Stimulated activated naive CD8-positive, alpha-beta T cell treated with anti-CD3 and anti-CD28 coated beads, Interleukin-15, amount 100 ng/mL, for 72 hours (primary cell): ENCODE data around the gene CDKAL1.

Experiments used
- ATAC-seq: fragments of 150-1000 bp; cut with Tn5 transposase; 2 replicates; pipeline ENCODE4 v1.10.0; 2021; ENCODE audit warnings: mild to moderate bottlenecking, moderate library complexity
- DNase-seq, 2 donors: peaks; one replicate each; pipeline ENCODE4 v3.0.0; 2021 to 2022
- H3K27ac Mint-ChIP-seq, 2 donors: one replicate each; pipeline ENCODE4 v1.8.0; 2022; ENCODE audit warnings: mild to moderate bottlenecking in 2 of 2, mixed read lengths in 2 of 2, moderate library complexity in 2 of 2
- H3K27me3 Mint-ChIP-seq: one replicate; pipeline ENCODE4 v1.8.0; 2022; ENCODE audit warnings: mixed read lengths
- H3K4me1 Mint-ChIP-seq: one replicate; pipeline ENCODE4 v1.8.0; 2022; ENCODE audit warnings: mild to moderate bottlenecking, mixed read lengths
- H3K4me3 Mint-ChIP-seq, 2 donors: one replicate each; pipeline ENCODE4 v1.8.0; 2022; ENCODE audit warnings: mild to moderate bottlenecking in 2 of 2, mixed read lengths in 2 of 2, moderate library complexity in 1 of 2
- H3K9me3 Mint-ChIP-seq, 2 donors: one replicate each; pipeline ENCODE4 v1.8.0; 2022; ENCODE audit warnings: mixed read lengths in 2 of 2

CDKAL1 gene

GRCh38 chr6:20949138-20949537 lies 414.9 kb downstream of the CDKAL1 start:
- peaks cover 1 to 2% of the 10 kb centered on the region in 2 donors for H3K9me3 Mint-ChIP-seq
- H3K4me1 Mint-ChIP-seq: no peaks in the 10 kb centered on the region
- ATAC-seq (no peak), DNase-seq (no peak)
- no peaks in the 10 kb centered on the region for H3K27me3 Mint-ChIP-seq
- H3K4me3 Mint-ChIP-seq: no peak overlapping the region
- H3K27ac Mint-ChIP-seq: no peak overlapping the region

GRCh38 chr6:20952699-20953474 lies 418.6 kb downstream of the CDKAL1 start:
- H3K27ac Mint-ChIP-seq: no peak overlapping the region
- DNase-seq (no peak), ATAC-seq (no peak)
- H3K4me1 Mint-ChIP-seq: no peaks in the 10 kb centered on the region
- H3K9me3 Mint-ChIP-seq: no peaks in the 10 kb centered on the region
- H3K4me3 Mint-ChIP-seq: no peak overlapping the region
- no peaks in the 10 kb centered on the region for H3K27me3 Mint-ChIP-seq

- no peaks in the 10 kb centered on the region for H3K27me3 Mint-ChIP-seq
Observed at GRCh38 chr6:20954315-20954714, 420.1 kb downstream of the CDKAL1 start.

GRCh38 chr6:20955131-20955530 lies 420.9 kb downstream of the CDKAL1 start:
- DNase-seq (no peak), ATAC-seq (no peak)
- Mint-ChIP-seq H3K27ac (no peak overlapping the region), H3K27me3 (no peaks in the 10 kb centered on the region), H3K4me1 (no peaks in the 10 kb centered on the region), H3K4me3 (no peak overlapping the region), H3K9me3 (no peaks in the 10 kb centered on the region)

More at GRCh38 chr6:20954315-20954714, 420.1 kb downstream of the CDKAL1 start:
- no peaks in the 10 kb centered on the region for H3K9me3 Mint-ChIP-seq
- ATAC-seq (no peak), DNase-seq (no peak)
- no peak overlapping the region for H3K27ac Mint-ChIP-seq
- no peaks in the 10 kb centered on the region for H3K4me1 Mint-ChIP-seq
- no peak overlapping the region for H3K4me3 Mint-ChIP-seq

GRCh38 chr6:20955751-20956150 lies 421.5 kb downstream of the CDKAL1 start:
- Mint-ChIP-seq H3K4me1 (no peaks in the 10 kb centered on the region), H3K27ac (no peak overlapping the region), H3K27me3 (no peaks in the 10 kb centered on the region), H3K4me3 (no peak overlapping the region), H3K9me3 (no peaks in the 10 kb centered on the region)
- DNase-seq (no peak), ATAC-seq (no peak)

- Mint-ChIP-seq H3K4me3 (no peak overlapping the region), H3K27ac (no peak overlapping the region), H3K9me3 (no peaks in the 10 kb centered on the region), H3K4me1 (no peaks in the 10 kb centered on the region), H3K27me3 (no peaks in the 10 kb centered on the region)
- ATAC-seq (no peak), DNase-seq (no peak)
Observed at GRCh38 chr6:20960067-20960466, 425.8 kb downstream of the CDKAL1 start.

- Mint-ChIP-seq H3K27ac (no peak overlapping the region), H3K9me3 (peaks cover 0 to 14% of the 10 kb centered on the region in 2 donors), H3K4me3 (no peak overlapping the region), H3K27me3 (no peaks in the 10 kb centered on the region), H3K4me1 (no peaks in the 10 kb centered on the region)
- no peak for DNase-seq
- ATAC-seq: no peak
Observed at GRCh38 chr6:20965276-20965675, 431.0 kb downstream of the CDKAL1 start.

DNA sequence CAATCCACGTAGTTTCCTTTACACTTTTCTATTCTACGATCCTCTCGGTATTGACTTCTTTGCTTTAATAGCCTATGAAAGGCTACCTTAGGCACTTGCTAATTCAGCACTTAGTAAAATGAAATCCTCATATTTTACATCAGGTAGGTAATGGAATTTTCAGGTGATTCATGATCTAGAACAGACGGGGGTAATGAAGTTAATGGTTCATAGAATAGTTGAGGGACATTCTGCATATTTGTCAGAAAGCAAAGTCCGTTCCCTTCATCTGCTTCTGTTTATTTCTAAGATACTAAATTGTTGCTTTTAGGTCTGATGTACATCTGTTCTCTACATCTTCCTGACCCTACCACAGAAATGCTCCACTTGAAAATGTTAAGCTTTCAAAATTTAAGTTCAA lies 431.7 kb downstream of the CDKAL1 start:
- ATAC-seq (no peak), DNase-seq (no peak)
- no peak overlapping the region for H3K4me3 Mint-ChIP-seq
- no peaks in the 10 kb centered on the region for H3K27me3 Mint-ChIP-seq
- no peaks in the 10 kb centered on the region for H3K4me1 Mint-ChIP-seq
- H3K9me3 Mint-ChIP-seq: peaks cover 0 to 14% of the 10 kb centered on the region in 2 donors
- no peak overlapping the region for H3K27ac Mint-ChIP-seq

DNA sequence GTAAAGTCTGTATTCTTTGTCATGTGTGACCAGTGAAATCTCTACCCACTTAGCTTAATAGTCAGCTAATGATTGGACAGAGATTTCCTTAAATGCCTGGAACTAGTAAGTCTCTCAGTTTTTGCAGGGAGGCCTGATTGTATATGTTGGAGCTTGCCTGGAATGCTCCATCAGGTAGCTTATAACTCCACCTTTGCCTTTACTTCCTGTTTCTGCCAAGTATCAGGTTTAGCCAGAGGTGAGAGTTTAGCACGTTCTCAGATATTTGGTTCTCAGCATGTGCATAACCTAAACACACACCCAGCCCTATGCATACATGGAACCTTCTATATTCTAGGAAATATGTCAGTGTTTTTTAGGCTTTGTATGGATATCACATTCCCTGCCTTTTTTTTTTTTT lies 435.3 kb downstream of the CDKAL1 start:
- Mint-ChIP-seq H3K27ac (no peak overlapping the region), H3K4me1 (no peaks in the 10 kb centered on the region), H3K9me3 (peaks cover 0 to 14% of the 10 kb centered on the region in 2 donors), H3K27me3 (no peaks in the 10 kb centered on the region), H3K4me3 (no peak overlapping the region)
- no peak for ATAC-seq
- no peak for DNase-seq

- H3K27ac Mint-ChIP-seq: no peak overlapping the region
- H3K4me3 Mint-ChIP-seq: no peak overlapping the region
- H3K27me3 Mint-ChIP-seq: no peaks in the 10 kb centered on the region
- peaks cover 8 to 9% of the 10 kb centered on the region in 2 donors for H3K9me3 Mint-ChIP-seq
- ATAC-seq (no peak), DNase-seq (no peak)
- H3K4me1 Mint-ChIP-seq: no peaks in the 10 kb centered on the region
Observed at GRCh38 chr6:20976391-20976918, 442.2 kb downstream of the CDKAL1 start.

DNA sequence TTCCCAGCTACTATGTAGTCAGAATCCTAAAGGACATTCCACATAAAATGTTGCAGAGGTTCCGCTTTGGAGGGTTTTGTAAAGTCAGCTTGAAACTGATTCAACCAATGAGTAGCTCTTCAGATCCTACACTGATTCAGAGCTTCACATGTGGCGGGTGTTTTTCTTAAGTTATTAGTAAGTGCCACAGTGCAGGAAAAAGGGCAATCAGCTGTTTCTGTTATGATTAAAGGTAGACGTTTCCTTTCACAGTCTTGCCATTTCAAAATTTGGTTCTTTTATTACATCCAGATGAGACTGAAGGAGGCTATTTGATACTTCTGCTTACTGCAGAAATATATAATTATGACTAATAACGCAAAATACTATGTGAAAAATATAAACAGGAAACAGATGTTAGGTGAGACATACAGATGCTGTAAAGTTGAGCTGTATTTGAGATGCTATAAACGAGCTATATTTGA lies 443.9 kb downstream of the CDKAL1 start:
- ATAC-seq: peak; percentile 45
- no peak for DNase-seq
- Mint-ChIP-seq H3K27ac (no peak overlapping the region), H3K9me3 (peaks cover 8 to 9% of the 10 kb centered on the region in 2 donors), H3K4me3 (no peak overlapping the region), H3K4me1 (no peaks in the 10 kb centered on the region), H3K27me3 (no peaks in the 10 kb centered on the region)

DNA sequence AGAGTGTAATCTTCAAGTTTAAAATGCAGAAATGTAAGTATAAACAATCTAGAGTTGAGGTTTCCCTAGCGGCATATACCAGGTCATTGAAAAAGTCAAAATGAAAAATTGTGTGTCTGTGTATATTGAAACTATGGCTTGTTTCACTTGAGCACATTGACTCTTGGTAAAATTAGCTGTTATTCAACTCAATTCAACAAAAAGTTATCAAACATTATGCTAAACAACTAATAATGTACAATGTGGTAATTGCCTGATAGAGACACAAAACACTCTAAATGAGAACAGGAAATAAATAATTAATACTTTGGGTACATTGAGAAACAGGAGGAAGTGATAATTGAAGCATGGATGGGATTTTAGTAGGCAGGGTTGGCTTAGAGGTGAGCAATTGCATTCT lies 444.8 kb downstream of the CDKAL1 start:
- ATAC-seq (no peak), DNase-seq (no peak)
- H3K27me3 Mint-ChIP-seq: no peaks in the 10 kb centered on the region
- H3K27ac Mint-ChIP-seq: no peak overlapping the region
- peaks cover 10 to 14% of the 10 kb centered on the region in 2 donors for H3K9me3 Mint-ChIP-seq
- no peak overlapping the region for H3K4me3 Mint-ChIP-seq
- no peaks in the 10 kb centered on the region for H3K4me1 Mint-ChIP-seq

DNA sequence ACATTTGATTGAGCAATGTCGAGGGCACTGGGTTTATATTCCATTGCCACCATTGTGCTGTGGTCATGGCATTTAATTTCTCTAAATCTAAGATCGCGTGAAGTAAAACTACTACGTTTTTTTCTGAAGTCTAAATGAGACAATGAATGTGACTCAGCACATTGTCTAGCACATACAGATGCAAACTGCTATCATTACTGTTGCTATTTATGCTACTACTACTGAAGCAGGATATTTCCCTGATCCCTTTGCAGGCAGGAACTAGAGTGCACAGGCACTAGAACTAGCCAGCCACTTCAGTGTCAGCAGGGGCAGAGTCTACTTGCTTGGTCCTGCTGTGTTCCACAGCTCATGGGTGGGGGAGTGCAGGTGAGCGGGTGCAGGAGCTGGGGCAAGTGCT lies 449.7 kb downstream of the CDKAL1 start:
- no peak overlapping the region for H3K27ac Mint-ChIP-seq
- no peak overlapping the region for H3K4me3 Mint-ChIP-seq
- peaks cover 22% of the 10 kb centered on the region in 2 donors for H3K9me3 Mint-ChIP-seq
- H3K4me1 Mint-ChIP-seq: no peaks in the 10 kb centered on the region
- ATAC-seq (no peak), DNase-seq (no peak)
- no peaks in the 10 kb centered on the region for H3K27me3 Mint-ChIP-seq

DNA sequence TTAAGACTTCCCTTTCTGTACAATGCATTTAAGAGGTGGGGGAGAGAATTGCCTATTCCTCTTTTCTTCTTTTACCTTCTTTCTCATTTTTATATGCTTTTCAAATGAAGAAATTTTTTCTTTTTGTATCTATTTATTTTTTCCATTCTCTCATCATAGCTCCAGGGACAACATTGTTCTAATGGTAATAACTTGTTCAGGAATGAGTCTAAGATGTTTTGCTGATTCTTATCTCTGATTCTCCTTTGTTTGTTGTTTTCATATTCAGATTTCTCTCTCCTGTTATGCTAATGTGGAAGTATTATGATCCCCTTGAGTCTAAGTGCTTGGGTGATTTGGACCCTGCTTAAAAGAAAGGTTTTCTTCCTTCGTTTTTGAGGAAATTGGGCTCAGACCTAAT lies 451.6 kb downstream of the CDKAL1 start:
- no peaks in the 10 kb centered on the region for H3K27me3 Mint-ChIP-seq
- ATAC-seq (no peak), DNase-seq (no peak)
- H3K4me3 Mint-ChIP-seq: no peak overlapping the region
- no peaks in the 10 kb centered on the region for H3K4me1 Mint-ChIP-seq
- peaks cover 17 to 18% of the 10 kb centered on the region in 2 donors for H3K9me3 Mint-ChIP-seq
- H3K27ac Mint-ChIP-seq: no peak overlapping the region

- no peak overlapping the region for H3K27ac Mint-ChIP-seq
- DNase-seq (no peak), ATAC-seq (no peak)
- H3K27me3 Mint-ChIP-seq: no peaks in the 10 kb centered on the region
- peaks cover 0 to 4% of the 10 kb centered on the region in 2 donors for H3K9me3 Mint-ChIP-seq
- H3K4me1 Mint-ChIP-seq: no peaks in the 10 kb centered on the region
- H3K4me3 Mint-ChIP-seq: no peak overlapping the region
Observed at GRCh38 chr6:20991910-20992309, 457.7 kb downstream of the CDKAL1 start.

DNA sequence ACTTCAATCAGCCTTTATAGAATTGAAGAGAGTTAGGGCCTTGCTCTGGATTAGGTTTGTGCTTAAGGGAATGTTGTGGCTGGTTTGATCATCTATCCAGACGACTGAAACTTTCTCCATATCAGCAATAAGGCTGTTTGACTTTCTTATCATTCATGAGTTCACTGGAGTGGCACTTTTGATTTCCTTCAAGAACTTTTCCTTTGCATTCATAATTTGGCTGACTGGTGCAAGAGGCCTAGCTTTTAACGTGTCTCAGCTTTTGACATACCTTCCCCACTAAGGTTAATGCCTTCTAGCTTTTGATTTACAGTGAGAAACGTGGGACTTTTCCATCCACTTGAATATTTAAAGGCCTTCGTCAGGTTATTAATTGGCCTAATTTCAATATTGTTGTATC lies 461.8 kb downstream of the CDKAL1 start:
- Mint-ChIP-seq H3K4me3 (no peak overlapping the region), H3K27ac (no peak overlapping the region), H3K9me3 (peaks cover 0 to 4% of the 10 kb centered on the region in 2 donors), H3K4me1 (no peaks in the 10 kb centered on the region), H3K27me3 (no peaks in the 10 kb centered on the region)
- no peak for ATAC-seq
- DNase-seq: no peak
